HepG2 (cell line): ENCODE data around the gene C4BPA. TPM values are rescaled to one million over a fixed set of nuclear protein-coding genes. Genes with fewer than 3 reads are reported as not detected.

Source experiments
- ATAC-seq: fragments of 200-7000 bp; cut with Tn5 transposase; 3 replicates; pipeline ENCODE4 v1.9.1; 2020; ENCODE audit warnings: mild to moderate bottlenecking, moderate library complexity
- BruUV-seq: library from RNA; stranded (reverse); fragments of 400-500 nt; replicated peaks from 2 replicates; lab custom pipeline; 2021; lab: Mats Ljungman, UMichigan
- CTCF ChIA-PET: fragments of 300-600 bp; formaldehyde crosslinking; extraction: SDS; loops from one replicate; lab custom pipeline; 2021; ENCODE audit warnings: low total read pairs, inconsistent platforms, low intra/inter-chr PET ratio; lab: Yijun Ruan, JAX
- POLR2A ChIA-PET: fragments of 350-600 bp; sonication (Branson Sonifier 250); formaldehyde crosslinking; loops from one replicate; lab custom pipeline; 2020; ENCODE audit warnings: antibody characterized with exemption, inconsistent platforms; lab: Yijun Ruan, JAX
- DNase-seq: peaks from one replicate; pipeline ENCODE4 v3.0.0-alpha.2; 2015; ENCODE audit warnings: low spot score
- FAIRE-seq: peaks from 3 replicates; lab custom pipeline; 2011; peaks lifted over from hg19 to GRCh38; lab: Jason Lieb, UNC
- H2AFZ ChIP-seq: one replicate; pipeline ENCODE4 v1.6.1; 2011; ENCODE audit warnings: low read length, inconsistent platforms
- H3K27ac ChIP-seq: fragments of 300-600 bp; 3 replicates; pipeline ENCODE4 v1.8.0; 2011; ENCODE audit warnings: mixed run types, mild to moderate bottlenecking, mixed read lengths, low read length, inconsistent platforms; ENCODE audit not compliant: insufficient read depth; ENCODE audit errors: extremely low read length
- H3K27me3 ChIP-seq, 2 experiments: fragments of 200-600 bp in 1 of 2; 2 replicates in 1 of 2; 3 replicates in 1 of 2; pipeline versions ENCODE4 v1.6.0 to v1.8.0; 2011; ENCODE audit warnings: low read length in 2 of 2, mild to moderate bottlenecking in 2 of 2, moderate library complexity in 2 of 2, inconsistent platforms in 1 of 2; ENCODE audit not compliant: insufficient read depth in 2 of 2, control insufficient read depth in 1 of 2
- H3K36me3 ChIP-seq, 2 experiments: fragments of 200-600 bp in 1 of 2; replicated peaks in 1 of 2; 2 replicates in 1 of 2; 3 replicates in 1 of 2; pipeline versions ENCODE4 v1.5.1 to v1.8.0; 2011; ENCODE audit warnings: low read length in 2 of 2, inconsistent platforms in 1 of 2; ENCODE audit not compliant: insufficient read depth in 2 of 2, control insufficient read depth in 1 of 2
- H3K4me1 ChIP-seq: 2 replicates; pipeline ENCODE4 v1.5.1; 2012; ENCODE audit warnings: low read length, inconsistent platforms; ENCODE audit not compliant: insufficient read depth
- H3K4me2 ChIP-seq: 2 replicates; pipeline ENCODE4 v1.6.0; 2011; ENCODE audit warnings: low read depth, low read length, inconsistent platforms
- H3K4me3 ChIP-seq, 3 experiments: fragments of 200-600 bp in 1 of 3; sonication (generic), shearing (Covaris generic) in 1 of 3; replicated peaks in 1 of 3; 2 replicates each; pipeline ENCODE4 v1.5.1; 2011 to 2016; ENCODE audit warnings: low read length in 3 of 3, inconsistent platforms in 2 of 3, low read depth in 2 of 3, mild to moderate bottlenecking in 2 of 3, control low read depth in 1 of 3, mixed read lengths in 1 of 3; ENCODE audit not compliant: insufficient read depth in 1 of 3
- H3K79me2 ChIP-seq: one replicate; pipeline ENCODE4 v1.6.1; 2011; ENCODE audit warnings: low read length, inconsistent platforms; ENCODE audit not compliant: insufficient read depth
- H3K9ac ChIP-seq: 2 replicates; pipeline ENCODE4 v1.6.0; 2011; ENCODE audit warnings: mild to moderate bottlenecking, low read depth, low read length, inconsistent platforms; ENCODE audit not compliant: insufficient read depth
- H3K9me3 ChIP-seq: 2 replicates; pipeline ENCODE4 v1.5.1; 2012; ENCODE audit warnings: mild to moderate bottlenecking, low read length
- H4K20me1 ChIP-seq: 2 replicates; pipeline ENCODE4 v1.6.0; 2011; ENCODE audit warnings: inconsistent platforms, mild to moderate bottlenecking, low read length, moderate library complexity; ENCODE audit not compliant: insufficient read depth
- ELF1 ChIP-seq: sonication (generic); formaldehyde crosslinking; IDR thresholded peaks from 2 replicates; pipeline ENCODE4 v1.4.0; 2020; ENCODE audit warnings: missing genetic modification reagents
- IRF2 ChIP-seq: IDR thresholded peaks from 2 replicates; pipeline ENCODE4 v1.6.1; 2018; ENCODE audit warnings: missing genetic modification reagents, missing compliant biosample characterization
- KAT7 ChIP-seq: IDR thresholded peaks from 2 replicates; pipeline ENCODE4 v1.6.1; 2018; ENCODE audit warnings: borderline replicate concordance, missing compliant biosample characterization
- REST ChIP-seq, 2 experiments: IDR thresholded peaks; 2 replicates each; pipeline ENCODE4 v1.6.1; 2011 to 2012; ENCODE audit warnings: low read length in 2 of 2, borderline replicate concordance in 1 of 2, low read depth in 1 of 2, mild to moderate bottlenecking in 1 of 2, moderate library complexity in 1 of 2
- RNF2 ChIP-seq: fragments of 450-650 bp; conservative IDR thresholded peaks from 2 replicates; pipeline ENCODE4 v1.6.1; 2016; ENCODE audit warnings: low read depth
- TAF1 ChIP-seq: sonication (generic); formaldehyde crosslinking; IDR thresholded peaks from 2 replicates; pipeline ENCODE4 v1.4.0; 2020; ENCODE audit warnings: missing genetic modification reagents
- UBTF ChIP-seq: sonication (generic); formaldehyde crosslinking; IDR thresholded peaks from 2 replicates; pipeline ENCODE4 v1.4.0; 2020; ENCODE audit warnings: mild to moderate bottlenecking, missing genetic modification reagents
- ZNF605 ChIP-seq: sonication (generic); formaldehyde crosslinking; IDR thresholded peaks from 2 replicates; pipeline ENCODE4 v1.8.0; 2022; ENCODE audit warnings: mild to moderate bottlenecking, missing genetic modification reagents
- ZNF761 ChIP-seq: sonication (generic); formaldehyde crosslinking; conservative IDR thresholded peaks from 2 replicates; pipeline ENCODE4 v1.4.0; 2020; ENCODE audit warnings: mild to moderate bottlenecking, missing genetic modification reagents
- WGBS: methylation state at CpG from one replicate; pipeline ENCODE4 v1.1.6; 2017; ENCODE audit warnings: low lambda C conversion rate; 5-methylcytosine and 5-hydroxymethylcytosine counted together
- in situ Hi-C: cut with HindIII; loops from 2 replicates; pipeline ENCODE4 v1.10.0; 2017; ENCODE audit warnings: low pct_unique_long_range_greater_than_20kb; ENCODE audit not compliant: extremely low pct_ligation_motif_present
- intact Hi-C: fragments of 100-400 bp; cut with micrococcal nuclease; formaldehyde crosslinking; loops from one replicate; pipeline ENCODE4 v1.10.0; 2022; ENCODE audit not compliant: unreplicated experiment
- polyA plus RNA-seq, 8 experiments: library from polyadenylated mRNA; depleted of rRNA in 3 of 8; stranded (reverse) in 7 of 8; unstranded in 1 of 8; fragments of >200 nt; fragmentation: Illumina TruSeq in 4 of 8; extraction: Trizol in 4 of 8; gene quantifications; 2 replicates each; pipeline versions ENCODE4 v1.2.1 to v1.2.3, GENCODE V29; 2011 to 2016; ENCODE audit warnings: low read depth in 4 of 8, missing spikeins in 1 of 8, mixed read lengths in 1 of 8; ENCODE audit not compliant: insufficient read depth in 1 of 8
- total RNA-seq, 5 experiments: library from RNA; depleted of rRNA; stranded (reverse); fragments of >200 nt; fragmentation: Illumina TruSeq; extraction: Trizol; gene quantifications; 2 replicates each; pipeline ENCODE4 v1.2.3, GENCODE V29; 2016; ENCODE audit warnings: low read depth in 1 of 5
- TF ChIP-seq, protein P1 (sequence below): IDR thresholded peaks from 2 replicates; pipeline ENCODE4 v1.4.0; 2020; ENCODE audit warnings: mild to moderate bottlenecking, missing genetic modification reagents
- TF ChIP-seq, protein P2 (sequence below): sonication (generic); formaldehyde crosslinking; IDR thresholded peaks from 2 replicates; pipeline ENCODE4 v1.5.0; 2020; ENCODE audit warnings: missing genetic modification reagents

C4BPA gene
- total and polyA plus RNA-seq, 2 of the 13 experiments (the other 11 are each of a cell fraction or from before 2014, with no cell fraction given), result 32.1 to 60.1 TPM

DNA sequence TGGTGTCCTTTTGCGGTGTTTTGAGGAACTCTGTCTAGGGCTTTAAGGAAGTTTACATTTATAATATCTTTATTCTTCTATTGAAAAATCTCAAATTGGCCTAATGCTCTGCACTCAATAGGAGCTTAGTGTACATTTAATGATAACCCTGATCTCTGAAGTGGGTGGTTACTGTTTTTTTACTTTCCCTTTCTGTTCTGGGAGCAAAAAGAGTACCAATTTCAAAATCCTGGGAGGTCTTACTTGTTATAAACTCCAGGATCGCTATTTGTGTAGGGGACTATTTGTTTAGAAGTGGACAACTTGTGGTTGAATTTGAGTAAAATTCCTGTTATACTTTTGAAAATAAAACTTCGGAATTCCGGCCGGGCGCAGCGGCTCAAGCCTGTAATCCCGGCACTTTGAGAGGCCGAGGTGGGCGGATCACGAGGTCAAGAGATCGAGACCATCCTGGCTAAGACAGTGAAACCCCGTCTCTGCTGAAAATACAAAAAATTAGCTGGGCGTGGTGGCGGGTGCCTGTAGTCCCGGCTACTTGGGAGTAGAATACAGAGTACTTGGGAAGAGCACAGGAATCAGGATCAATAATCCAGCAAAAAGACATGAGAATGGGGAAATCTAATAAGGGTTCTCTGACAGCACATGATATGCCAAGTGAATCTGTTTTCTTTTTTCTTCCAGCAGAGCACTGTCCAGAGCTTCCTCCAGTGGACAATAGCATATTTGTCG, 14.2 kb upstream of the C4BPA start:
- H3K4me3 ChIP-seq, result peak overlapping the region; percentile 70 to 94 (median 75)
- no peak overlapping the region for H2AFZ ChIP-seq
- H4K20me1 ChIP-seq, result no peaks in the 10 kb centered on the region
- ChIA-PET POLR2A (interaction anchor here (0.7 to 3.3 kb wide), 8 partner anchors 11 to 232 kb away, joined by 3 to 26 read pairs (median 13); partner anchors contain the start of genes C4BPA, CD55 and PFKFB2), CTCF (no interaction called here)
- H3K79me2 ChIP-seq, result peaks cover 21% of the 10 kb centered on the region
- peaks cover 3 to 20% of the 10 kb centered on the region in 2 experiments; a peak in 4 of 5 replicates for H3K36me3 ChIP-seq
- peak overlapping the region; percentile 86 for H3K4me2 ChIP-seq
- peak overlapping the region; percentile 84 for H3K9ac ChIP-seq
- 2% methylated on average over 16 of the region's 17 CpGs for WGBS
- DNase-seq (peak; percentile 23), ATAC-seq (no peak), FAIRE-seq (no peak)
- no peaks in the 10 kb centered on the region; a peak in 1 of 5 replicates for H3K27me3 ChIP-seq
- in situ Hi-C loops (loop anchor here (5.0 kb wide), 1 partner anchor 318 kb away; no protein-coding TSS in a partner anchor), intact Hi-C loops (loop anchor here (2.0 to 5.0 kb wide), 4 partner anchors 15 to 233 kb away; partner anchors contain the start of genes C4BPA and CD55)
- no peaks in the 10 kb centered on the region for H3K9me3 ChIP-seq
- peaks cover 60% of the 10 kb centered on the region for H3K4me1 ChIP-seq
- H3K27ac ChIP-seq, result peak overlapping the region; percentile 97
- BruUV-seq, result no TSS peak
- TF ChIP-seq TAF1 (CRISPR knock-in tag) (peak; percentile 16; the same call in 1 of the 2 replicates), IRF2 (CRISPR knock-in tag) (peak; percentile 58; the same call in 1 of the 2 replicates), KAT7 (CRISPR knock-in tag) (peak; percentile 81; the same call in 1 of the 2 replicates), UBTF (0 out of 2 replicates have a peak, but pooled peaks have one; percentile 22), ELF1 (CRISPR knock-in tag) (no peak), ZNF761 (CRISPR knock-in tag) (no peak), RNF2 (no peak), REST (IDR thresholded peaks at IDR 0.05; ENCODE audit: borderline replicate concordance in 1 of 2, low read depth in 1 of 2, low read length in 2 of 2) (no peak), ZNF605 (0 out of 2 replicates have a peak, but pooled peaks have one; percentile 40)
- TF ChIP-seq, protein P1, sequence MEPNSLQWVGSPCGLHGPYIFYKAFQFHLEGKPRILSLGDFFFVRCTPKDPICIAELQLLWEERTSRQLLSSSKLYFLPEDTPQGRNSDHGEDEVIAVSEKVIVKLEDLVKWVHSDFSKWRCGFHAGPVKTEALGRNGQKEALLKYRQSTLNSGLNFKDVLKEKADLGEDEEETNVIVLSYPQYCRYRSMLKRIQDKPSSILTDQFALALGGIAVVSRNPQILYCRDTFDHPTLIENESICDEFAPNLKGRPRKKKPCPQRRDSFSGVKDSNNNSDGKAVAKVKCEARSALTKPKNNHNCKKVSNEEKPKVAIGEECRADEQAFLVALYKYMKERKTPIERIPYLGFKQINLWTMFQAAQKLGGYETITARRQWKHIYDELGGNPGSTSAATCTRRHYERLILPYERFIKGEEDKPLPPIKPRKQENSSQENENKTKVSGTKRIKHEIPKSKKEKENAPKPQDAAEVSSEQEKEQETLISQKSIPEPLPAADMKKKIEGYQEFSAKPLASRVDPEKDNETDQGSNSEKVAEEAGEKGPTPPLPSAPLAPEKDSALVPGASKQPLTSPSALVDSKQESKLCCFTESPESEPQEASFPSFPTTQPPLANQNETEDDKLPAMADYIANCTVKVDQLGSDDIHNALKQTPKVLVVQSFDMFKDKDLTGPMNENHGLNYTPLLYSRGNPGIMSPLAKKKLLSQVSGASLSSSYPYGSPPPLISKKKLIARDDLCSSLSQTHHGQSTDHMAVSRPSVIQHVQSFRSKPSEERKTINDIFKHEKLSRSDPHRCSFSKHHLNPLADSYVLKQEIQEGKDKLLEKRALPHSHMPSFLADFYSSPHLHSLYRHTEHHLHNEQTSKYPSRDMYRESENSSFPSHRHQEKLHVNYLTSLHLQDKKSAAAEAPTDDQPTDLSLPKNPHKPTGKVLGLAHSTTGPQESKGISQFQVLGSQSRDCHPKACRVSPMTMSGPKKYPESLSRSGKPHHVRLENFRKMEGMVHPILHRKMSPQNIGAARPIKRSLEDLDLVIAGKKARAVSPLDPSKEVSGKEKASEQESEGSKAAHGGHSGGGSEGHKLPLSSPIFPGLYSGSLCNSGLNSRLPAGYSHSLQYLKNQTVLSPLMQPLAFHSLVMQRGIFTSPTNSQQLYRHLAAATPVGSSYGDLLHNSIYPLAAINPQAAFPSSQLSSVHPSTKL (CRISPR knock-in tag), result 0 out of 2 replicates have a peak, but pooled peaks have one; percentile 23
- TF ChIP-seq, protein P2, sequence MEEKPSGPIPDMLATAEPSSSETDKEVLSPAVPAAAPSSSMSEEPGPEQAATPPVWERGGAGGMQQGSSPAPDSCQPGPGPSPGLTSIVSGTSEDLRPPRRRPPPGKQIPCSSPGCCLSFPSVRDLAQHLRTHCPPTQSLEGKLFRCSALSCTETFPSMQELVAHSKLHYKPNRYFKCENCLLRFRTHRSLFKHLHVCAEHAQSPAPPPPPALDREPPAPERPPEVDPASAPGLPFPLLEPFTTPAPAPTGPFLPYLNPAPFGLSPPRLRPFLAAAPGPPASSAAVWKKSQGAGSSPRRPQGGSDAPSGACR (CRISPR knock-in tag), result 0 out of 2 replicates have a peak, but pooled peaks have one; percentile 53
